HG03439 (cell line): ENCODE measurements around the gene PAGR1.
A peak's percentile ranks its signal among the peaks of the same experiment; 100 is the strongest.
"Not testable (repeated sequence)": the region's sequence is repeated elsewhere in the genome, so short reads cannot be mapped to it uniquely, and the experiment has no call there.

Experiments
- ATAC-seq: cut with Tn5 transposase; IDR thresholded peaks from one replicate; pipeline ENCODE4 v1.9.1; 2021; ENCODE audit warnings: mild to moderate bottlenecking, moderate library complexity; ENCODE audit not compliant: unreplicated experiment

The PAGR1 gene

GRCh38 chr16:29862383-29862883 is 46.5 kb downstream of the PAGR1 start:
- no peak for ATAC-seq

GRCh38 chr16:29862884-29863668 is 47.1 kb downstream of the PAGR1 start, which contains the start of gene CDIPT:
CDIPT (minus strand) TSS chr16:29863226; CDS start chr16:29862857, 369 bp downstream.
- peak; percentile 90 for ATAC-seq

- no peak for ATAC-seq
These were observed 47.7 kb downstream of the PAGR1 start for GRCh38 chr16:29863669-29863984.

- no peak for ATAC-seq
These were observed 48.3 kb downstream of the PAGR1 start for GRCh38 chr16:29864205-29864604.

GRCh38 chr16:29868396-29869009 is 52.6 kb downstream of the PAGR1 start:
- no peak for ATAC-seq

GRCh38 chr16:29869067-29869466 is 53.1 kb downstream of the PAGR1 start:
- ATAC-seq, result not testable (repeated sequence)
